Loucy (cell line): ENCODE results near the gene RIMBP2.

ENCODE experiments used
- CTCF ChIP-seq: fragments of 200-600 bp; sonication (generic); conservative IDR thresholded peaks from 2 replicates; pipeline ENCODE4 v1.5.1; 2014; ENCODE audit warnings: mild to moderate bottlenecking, antibody characterized with exemption, low read length
- EZH2phosphoT487 ChIP-seq: fragments of 200-600 bp; IDR thresholded peaks from 2 replicates; pipeline ENCODE4 v1.6.1; 2018; ENCODE audit warnings: antibody characterized with exemption, mild to moderate bottlenecking, moderate library complexity, borderline replicate concordance

GRCh38 chr12:130617219-130617618, 98.9 kb downstream of the RIMBP2 start:
- TF ChIP-seq CTCF (no peak), EZH2phosphoT487 (no peak)
